Measurements from ENCODE around the gene BCL7A. TPM values are rescaled to one million over a fixed set of nuclear protein-coding genes. Genes with fewer than 3 reads are reported as not detected.

Gene BCL7A
- total RNA-seq, 4 donors from 2014 or later, result 18.3 to 27.2 (median 22.7) TPM

- 91 to 93% methylated on average over 5 of the region's 5 CpGs for WGBS, 2 donors
- TF ChIP-seq, protein P1, sequence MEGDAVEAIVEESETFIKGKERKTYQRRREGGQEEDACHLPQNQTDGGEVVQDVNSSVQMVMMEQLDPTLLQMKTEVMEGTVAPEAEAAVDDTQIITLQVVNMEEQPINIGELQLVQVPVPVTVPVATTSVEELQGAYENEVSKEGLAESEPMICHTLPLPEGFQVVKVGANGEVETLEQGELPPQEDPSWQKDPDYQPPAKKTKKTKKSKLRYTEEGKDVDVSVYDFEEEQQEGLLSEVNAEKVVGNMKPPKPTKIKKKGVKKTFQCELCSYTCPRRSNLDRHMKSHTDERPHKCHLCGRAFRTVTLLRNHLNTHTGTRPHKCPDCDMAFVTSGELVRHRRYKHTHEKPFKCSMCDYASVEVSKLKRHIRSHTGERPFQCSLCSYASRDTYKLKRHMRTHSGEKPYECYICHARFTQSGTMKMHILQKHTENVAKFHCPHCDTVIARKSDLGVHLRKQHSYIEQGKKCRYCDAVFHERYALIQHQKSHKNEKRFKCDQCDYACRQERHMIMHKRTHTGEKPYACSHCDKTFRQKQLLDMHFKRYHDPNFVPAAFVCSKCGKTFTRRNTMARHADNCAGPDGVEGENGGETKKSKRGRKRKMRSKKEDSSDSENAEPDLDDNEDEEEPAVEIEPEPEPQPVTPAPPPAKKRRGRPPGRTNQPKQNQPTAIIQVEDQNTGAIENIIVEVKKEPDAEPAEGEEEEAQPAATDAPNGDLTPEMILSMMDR (IDR thresholded peaks at IDR 0.05), result no peak
- TF ChIP-seq POLR2A (IDR thresholded peaks at IDR 0.05), result no peak
- no peak for DNase-seq
- H3K4me1 ChIP-seq, result peaks cover 64 to 71% of the 10 kb centered on the region in 2 donors
- no peak overlapping the region for H3K4me3 ChIP-seq (replicated peaks in 1 of 3)
- H3K27ac ChIP-seq, result no peak overlapping the region
- no peaks in the 10 kb centered on the region for H3K9me3 ChIP-seq
- H3K27me3 ChIP-seq, result no peaks in the 10 kb centered on the region
- H3K36me3 ChIP-seq, result peaks cover 16 to 21% of the 10 kb centered on the region in 2 donors
- intact Hi-C loops (cut with DNase I), result no loop called here
Observed at GRCh38 chr12:122085591-122085990, 63.9 kb downstream of the BCL7A start.

GRCh38 chr12:122086116-122086515 is 64.4 kb downstream of the BCL7A start:
- DNase-seq, result no peak
- 95 to 96% methylated on average over 8 of the region's 8 CpGs for WGBS, 2 donors
- intact Hi-C loops (cut with DNase I), result no loop called here
- no peaks in the 10 kb centered on the region for H3K27me3 ChIP-seq
- no peak for TF ChIP-seq POLR2A (IDR thresholded peaks at IDR 0.05)
- TF ChIP-seq, protein P1 (IDR thresholded peaks at IDR 0.05), result no peak
- H3K27ac ChIP-seq, result peak overlapping the region in 1 of 3 donors; percentile 68
- H3K36me3 ChIP-seq, result peaks cover 16 to 21% of the 10 kb centered on the region in 2 donors
- peaks cover 67 to 71% of the 10 kb centered on the region in 2 donors for H3K4me1 ChIP-seq
- H3K9me3 ChIP-seq, result no peaks in the 10 kb centered on the region
- no peak overlapping the region for H3K4me3 ChIP-seq (replicated peaks in 1 of 3)

GRCh38 chr12:122086641-122087285 is 65.1 kb downstream of the BCL7A start:
- H3K27ac ChIP-seq, result peak overlapping the region in 2 of 3 donors; percentile 42 to 68
- no peaks in the 10 kb centered on the region for H3K9me3 ChIP-seq
- no peak for DNase-seq
- TF ChIP-seq, protein P1 (IDR thresholded peaks at IDR 0.05), result no peak
- TF ChIP-seq POLR2A (IDR thresholded peaks at IDR 0.05), result no peak
- peaks cover 16 to 21% of the 10 kb centered on the region in 2 donors for H3K36me3 ChIP-seq
- H3K4me1 ChIP-seq, result peaks cover 67 to 71% of the 10 kb centered on the region in 2 donors
- H3K27me3 ChIP-seq, result no peaks in the 10 kb centered on the region
- no peak overlapping the region for H3K4me3 ChIP-seq (replicated peaks in 1 of 3)
- intact Hi-C loops (cut with DNase I), result no loop called here
- WGBS, 2 donors, result 85 to 86% methylated on average over 11 to 15 of the region's 18 CpGs

DNA sequence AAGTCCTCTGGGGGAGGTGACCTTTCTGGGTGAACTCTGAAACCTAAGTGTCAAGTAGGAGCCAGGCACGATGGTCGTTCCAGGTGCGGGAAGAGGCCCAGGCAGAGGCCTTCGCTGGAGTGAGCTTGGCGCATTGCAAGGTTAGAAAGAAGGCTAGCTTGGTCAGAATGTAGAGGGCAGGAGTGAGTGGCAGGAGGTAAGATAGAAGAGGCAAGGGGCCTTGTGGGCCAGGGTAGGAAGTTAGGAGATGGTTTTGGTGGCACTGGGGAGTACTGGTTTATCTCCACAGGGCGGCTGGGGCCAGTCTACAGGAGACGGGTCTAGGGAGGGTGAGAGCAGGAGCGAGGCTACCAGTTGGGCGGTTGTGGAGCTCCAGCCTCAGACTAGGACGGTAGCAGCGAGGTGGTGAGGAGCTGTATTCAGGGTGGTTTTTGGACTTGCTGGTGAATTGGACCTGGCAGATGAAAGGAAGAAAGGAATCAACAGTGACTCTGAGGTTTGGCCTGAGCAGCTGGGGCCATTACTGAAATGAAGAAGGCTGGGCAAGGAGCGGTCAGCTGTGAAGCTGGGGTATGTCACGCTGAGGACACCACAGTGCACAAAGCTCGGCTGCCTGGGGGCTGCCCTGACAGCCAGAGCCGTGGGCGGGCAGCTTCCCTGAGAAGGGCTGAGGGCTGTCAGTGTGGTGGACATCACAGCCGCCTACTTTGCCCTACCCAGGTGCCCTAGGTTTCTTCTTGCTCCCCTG is 65.9 kb downstream of the BCL7A start:
- DNase-seq, result no peak
- no peaks in the 10 kb centered on the region for H3K27me3 ChIP-seq
- H3K36me3 ChIP-seq, result peaks cover 16 to 21% of the 10 kb centered on the region in 2 donors
- peak overlapping the region; percentile 42 to 68 (median 55) for H3K27ac ChIP-seq
- TF ChIP-seq, protein P1 (IDR thresholded peaks at IDR 0.05), result no peak
- no peak for TF ChIP-seq POLR2A (IDR thresholded peaks at IDR 0.05)
- intact Hi-C loops (cut with DNase I), result no loop called here
- H3K4me3 ChIP-seq (replicated peaks in 1 of 3), result no peak overlapping the region
- no peaks in the 10 kb centered on the region for H3K9me3 ChIP-seq
- peaks cover 67 to 72% of the 10 kb centered on the region in 2 donors for H3K4me1 ChIP-seq
- 75 to 86% methylated on average over 17 of the region's 17 CpGs for WGBS, 2 donors
